ENCODE measurements around the gene PRPF6.
A peak's percentile ranks its signal among the peaks of the same experiment; 100 is the strongest.

PRPF6 gene, protein sequence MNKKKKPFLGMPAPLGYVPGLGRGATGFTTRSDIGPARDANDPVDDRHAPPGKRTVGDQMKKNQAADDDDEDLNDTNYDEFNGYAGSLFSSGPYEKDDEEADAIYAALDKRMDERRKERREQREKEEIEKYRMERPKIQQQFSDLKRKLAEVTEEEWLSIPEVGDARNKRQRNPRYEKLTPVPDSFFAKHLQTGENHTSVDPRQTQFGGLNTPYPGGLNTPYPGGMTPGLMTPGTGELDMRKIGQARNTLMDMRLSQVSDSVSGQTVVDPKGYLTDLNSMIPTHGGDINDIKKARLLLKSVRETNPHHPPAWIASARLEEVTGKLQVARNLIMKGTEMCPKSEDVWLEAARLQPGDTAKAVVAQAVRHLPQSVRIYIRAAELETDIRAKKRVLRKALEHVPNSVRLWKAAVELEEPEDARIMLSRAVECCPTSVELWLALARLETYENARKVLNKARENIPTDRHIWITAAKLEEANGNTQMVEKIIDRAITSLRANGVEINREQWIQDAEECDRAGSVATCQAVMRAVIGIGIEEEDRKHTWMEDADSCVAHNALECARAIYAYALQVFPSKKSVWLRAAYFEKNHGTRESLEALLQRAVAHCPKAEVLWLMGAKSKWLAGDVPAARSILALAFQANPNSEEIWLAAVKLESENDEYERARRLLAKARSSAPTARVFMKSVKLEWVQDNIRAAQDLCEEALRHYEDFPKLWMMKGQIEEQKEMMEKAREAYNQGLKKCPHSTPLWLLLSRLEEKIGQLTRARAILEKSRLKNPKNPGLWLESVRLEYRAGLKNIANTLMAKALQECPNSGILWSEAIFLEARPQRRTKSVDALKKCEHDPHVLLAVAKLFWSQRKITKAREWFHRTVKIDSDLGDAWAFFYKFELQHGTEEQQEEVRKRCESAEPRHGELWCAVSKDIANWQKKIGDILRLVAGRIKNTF

DNA sequence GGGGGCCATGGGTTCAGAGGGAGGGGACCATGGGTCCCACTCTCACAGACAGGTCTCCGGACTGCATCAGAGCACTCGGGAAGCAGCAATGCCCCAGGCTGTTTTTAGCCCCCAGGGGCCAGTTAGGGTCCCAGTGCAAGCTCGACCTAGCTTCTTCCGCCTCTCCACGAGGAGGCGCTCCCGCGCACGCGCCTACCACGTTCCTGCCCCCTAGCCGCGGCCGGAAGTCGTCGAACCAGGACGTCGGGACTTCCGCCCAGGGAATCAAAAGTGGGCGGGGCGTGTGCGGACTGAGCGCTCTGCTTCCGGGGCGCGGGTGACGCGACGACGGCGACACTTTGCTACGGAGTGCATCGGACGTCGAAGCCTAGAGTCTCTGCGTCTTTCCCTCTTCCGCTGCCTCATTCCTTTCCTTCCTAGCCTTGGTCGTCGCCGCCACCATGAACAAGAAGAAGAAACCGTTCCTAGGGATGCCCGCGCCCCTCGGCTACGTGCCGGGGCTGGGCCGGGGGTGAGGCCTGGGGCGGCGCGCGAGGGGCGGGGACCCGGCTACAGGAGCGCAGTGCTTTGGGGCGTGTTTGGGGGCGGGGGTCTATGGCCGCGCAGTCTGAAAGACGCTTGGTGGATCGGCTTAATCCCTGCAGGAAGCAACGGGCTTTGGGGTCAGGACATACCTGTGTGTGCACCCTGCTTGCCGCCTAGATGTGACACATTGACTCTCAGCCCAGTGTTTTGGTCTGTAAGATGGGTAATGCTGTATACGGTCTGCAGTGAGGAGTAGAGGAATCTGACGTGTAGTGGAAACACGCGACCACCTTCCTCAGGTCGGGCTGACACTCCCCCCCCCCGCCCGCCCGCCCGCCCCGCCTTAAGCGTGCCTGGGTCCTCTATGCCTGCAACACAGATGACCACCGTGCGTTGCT is at the start of gene PRPF6:
Gene PRPF6, plus strand, starts transcription at position 327 of the 923 bp plus-strand sequence. Its CDS starts 114 bp downstream, at position 441.
- DNase-seq (ENCODE audit: low spot score) = peak; percentile 98

DNA sequence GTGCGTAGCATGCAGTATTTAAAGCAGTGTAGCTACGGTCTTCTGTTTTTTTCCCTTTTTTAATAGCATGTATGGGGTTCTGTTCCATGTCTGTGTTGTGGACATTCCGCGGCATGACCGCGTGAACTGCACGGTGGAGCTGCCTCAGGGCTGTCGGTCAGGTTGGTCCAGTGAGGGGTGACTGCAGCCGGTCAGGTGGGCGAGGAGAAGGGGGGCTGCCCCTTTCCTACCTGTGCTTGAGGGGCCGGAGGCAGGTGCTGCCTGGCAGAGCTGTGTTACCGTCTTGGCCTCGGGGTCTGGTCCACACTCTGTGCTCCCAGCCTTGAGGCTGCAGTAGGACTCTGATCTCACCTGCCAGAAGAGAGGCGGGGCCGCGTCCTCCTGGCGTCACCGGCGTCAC is 49.2 kb upstream of the PRPF6 start:
- DNase-seq (ENCODE audit: low spot score) = no peak

DNA sequence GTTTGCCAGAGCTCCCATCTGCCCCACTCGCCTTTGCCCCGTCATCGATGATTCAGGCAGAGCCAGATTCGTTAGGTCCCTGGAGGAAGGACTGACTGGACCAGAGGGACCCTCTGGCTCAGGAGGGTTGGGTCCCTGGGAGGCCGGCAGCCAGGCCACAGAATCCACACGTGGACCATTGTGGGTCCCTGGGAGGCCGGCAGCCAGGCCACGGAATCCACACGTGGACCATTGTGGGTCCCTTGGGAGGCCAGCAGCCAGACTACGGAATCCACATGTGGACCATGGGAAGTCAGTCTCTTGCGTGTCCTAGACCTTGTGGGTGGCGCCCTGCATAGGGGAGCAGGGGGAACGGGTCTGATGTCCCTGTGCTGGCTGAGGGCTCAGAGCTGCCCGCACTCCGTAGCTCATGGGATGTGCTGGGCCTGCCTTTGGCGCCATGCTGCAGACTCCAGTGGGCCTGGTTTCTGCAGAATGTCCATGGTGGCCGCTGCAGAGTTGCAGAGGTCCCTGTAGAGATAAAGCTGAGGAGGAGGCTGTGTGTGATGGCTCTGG is 48.2 kb upstream of the PRPF6 start:
- DNase-seq (ENCODE audit: low spot score) = no peak

DNA sequence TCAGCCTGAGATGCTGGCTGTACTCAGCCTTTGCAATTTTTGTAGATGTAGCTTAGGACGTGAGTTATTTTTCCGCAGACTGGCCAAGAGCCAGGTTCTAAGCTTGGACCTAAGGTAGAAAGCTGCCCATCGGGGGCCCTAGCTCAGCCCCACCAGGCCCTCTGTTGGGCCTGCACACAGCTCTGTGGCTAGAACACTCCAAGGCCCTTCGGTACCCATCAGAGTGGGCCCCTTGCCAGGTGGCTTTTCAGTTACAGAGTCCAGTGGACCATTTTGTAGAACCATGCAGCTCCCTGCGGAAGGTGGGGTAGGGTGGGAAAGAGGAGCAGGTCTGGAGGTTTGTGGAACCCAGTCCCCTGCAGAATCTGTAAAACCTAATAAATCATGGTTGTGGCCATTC is 47.3 kb upstream of the PRPF6 start:
- DNase-seq (ENCODE audit: low spot score) = no peak

DNA sequence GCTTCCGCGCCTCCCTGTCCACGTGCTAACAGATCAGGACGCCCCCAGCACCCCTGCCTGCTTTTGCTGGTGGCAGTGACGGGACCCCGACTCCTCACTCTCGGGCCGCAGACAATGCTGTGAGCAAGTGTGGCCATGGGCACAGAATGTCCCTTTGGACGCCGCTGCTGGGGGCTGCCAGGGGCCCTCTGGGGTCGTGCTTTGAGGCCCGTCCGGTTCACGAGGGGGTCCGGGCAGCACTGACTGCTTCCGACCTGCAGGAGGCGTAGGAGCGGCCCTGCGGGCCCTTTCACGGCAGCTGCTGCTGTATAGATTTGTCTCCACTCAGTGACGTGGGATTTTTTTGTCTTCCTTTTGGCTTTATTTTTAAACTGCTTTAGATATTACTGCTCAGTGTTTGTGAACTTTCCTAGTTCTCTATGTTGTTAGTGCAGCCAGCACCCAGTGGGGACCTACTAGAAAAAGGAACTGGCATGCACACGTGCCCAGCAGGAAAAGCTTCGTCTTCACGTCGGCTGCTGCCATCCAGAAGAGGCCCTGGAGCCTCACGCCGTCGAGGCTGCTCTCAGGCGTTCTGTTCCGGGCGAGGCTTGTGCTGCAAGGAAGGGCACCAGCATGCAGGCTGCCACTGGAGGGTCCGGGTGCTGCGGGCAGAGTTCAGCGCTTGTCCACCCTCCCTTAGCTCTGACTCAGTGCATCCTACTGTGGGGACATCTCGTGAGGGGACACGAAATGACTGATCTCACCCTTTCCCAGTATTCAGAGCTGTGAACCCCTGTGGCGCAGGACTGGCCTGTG is 46.5 kb upstream of the PRPF6 start:
- DNase-seq (ENCODE audit: low spot score) = peak; percentile 78

DNA sequence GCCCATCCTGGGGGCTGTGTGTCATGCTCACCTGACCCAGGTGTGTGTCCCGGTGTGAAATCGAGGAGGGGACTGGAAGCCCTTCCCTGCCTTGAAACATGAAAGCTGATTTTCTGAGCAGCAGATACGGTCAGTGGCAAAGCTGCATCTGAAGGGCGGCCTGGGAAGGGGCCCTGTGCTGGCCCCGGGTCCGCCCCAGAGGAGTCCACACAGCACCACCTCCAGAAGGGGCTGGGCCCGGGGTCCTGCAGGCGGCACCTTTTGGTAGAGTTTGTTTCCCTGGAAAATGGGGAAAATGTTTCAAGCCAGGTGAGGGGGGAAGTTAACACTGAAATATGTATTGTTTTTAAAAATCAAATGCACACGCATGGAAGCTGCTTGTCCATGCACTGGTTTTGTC is 45.5 kb upstream of the PRPF6 start:
- no peak for DNase-seq (ENCODE audit: low spot score)

DNA sequence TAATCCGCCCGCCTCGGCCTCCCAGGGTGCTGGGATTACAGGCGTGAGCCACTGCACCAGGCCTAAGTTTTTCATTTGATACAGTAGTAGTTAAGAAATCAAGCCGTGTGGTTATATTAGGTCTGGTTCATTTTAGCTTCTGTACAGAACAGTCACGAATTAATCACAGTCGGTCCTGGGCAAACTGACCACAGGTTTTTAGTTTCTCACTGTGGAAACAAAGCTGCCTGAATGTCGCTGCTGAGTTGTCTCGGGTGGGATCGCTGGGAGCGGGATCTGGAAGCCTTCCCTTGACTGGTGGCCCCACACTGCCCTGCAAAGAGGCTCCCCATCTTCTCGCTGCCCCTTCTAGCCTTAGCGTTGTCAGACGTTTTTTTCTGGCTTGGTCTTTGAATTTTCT is 43.3 kb upstream of the PRPF6 start:
- no peak for DNase-seq (ENCODE audit: low spot score)

DNA sequence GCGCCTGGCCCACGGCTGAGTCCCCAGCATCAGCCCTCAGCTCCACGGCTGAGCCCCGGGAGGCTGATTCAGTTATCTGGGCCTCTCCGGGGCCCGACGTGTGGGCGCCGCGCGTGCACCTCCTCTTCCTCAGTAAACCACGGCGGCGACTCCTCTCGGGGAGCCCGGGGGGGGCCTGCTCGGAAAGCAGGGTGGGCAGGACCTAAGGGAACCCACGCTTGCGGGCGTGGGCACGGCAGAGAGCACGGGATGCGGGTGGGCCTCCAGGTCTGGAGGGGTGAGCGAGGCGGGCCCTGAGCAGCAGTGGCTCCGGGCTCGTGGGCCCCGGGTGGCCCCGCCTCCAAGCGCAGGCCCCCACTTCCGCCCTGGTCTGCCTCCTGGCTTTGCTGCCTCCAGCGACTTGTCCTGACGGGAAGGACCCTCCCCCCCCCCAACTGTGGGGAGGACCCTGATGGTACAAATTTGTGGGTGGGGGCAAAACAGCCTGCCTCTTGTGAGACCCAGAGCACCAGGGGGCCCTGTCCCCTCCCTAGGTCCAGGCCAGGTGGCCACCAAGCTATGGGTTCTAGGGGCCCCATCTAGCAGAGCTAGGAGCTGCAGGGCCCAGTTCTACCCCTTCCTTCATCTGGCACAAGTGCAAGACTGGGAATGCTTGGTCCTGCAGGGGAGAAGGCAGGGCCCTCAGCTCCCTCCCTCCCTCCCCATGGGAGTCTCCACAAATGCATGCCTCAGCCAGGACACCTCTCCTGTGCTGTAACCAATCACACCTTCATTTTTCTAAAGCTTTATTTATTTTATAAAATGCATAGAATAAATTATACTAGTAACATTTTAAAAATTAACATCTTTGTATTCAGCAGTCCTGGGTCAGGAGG is 41.6 kb upstream of the PRPF6 start:
- no peak for DNase-seq (ENCODE audit: low spot score)

DNA sequence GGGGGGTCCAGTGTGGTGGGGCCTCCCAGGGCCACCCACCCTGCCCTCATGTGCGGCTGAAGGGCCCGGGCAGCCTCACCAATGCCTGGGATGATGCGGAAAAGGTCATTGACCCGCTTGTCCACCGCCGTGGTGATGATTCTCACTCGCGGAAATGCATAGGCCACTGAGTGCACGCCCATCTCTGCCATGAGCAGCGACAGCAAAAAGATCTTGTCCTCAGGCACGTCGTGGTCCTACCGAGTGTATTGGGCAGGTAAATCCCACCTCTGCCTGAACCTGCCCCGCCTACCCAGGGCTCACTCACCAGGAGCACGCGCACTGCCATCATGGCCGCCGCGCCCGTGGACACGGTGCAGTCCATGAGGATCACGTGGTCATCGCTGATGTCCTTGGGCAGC is 40.9 kb upstream of the PRPF6 start:
- no peak for DNase-seq (ENCODE audit: low spot score)

DNA sequence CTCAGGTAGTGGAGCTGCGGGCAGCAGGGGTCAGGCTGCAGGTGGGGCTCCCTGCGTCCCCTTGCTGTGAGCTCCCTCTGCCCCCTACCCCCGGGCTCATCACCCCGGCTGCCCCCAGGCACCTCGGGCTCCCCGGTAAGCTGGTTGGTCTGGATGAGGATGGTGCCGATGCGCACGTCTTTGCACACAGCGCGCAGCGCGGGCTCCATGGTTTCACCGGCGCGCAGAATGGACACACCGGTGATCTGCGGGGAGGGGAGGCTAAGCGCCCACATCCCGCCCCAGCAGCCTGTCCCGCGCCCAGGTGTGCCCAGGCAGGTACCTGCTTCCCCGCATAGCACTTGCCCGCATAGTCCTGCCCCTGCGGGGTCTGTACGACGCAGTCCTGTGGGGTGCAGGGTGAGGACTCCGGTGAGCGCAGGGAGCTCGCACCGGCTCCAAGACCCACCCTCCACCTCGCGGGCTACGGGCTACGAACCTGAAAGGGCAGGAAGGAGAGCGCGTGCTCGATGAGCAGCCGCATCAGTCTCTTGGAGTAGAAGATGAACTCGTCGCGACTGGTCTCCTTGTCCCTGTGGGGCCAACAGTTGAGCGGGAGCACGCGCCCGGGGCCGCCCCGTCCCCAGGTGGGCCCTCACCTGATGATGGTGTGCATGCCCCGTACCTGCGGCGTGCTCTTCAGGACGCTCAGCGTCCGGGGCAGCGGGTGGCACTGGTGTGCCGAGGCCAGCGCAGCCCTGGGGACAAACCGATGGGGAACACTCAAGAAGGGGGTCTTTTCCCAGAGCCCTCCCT is 40.3 kb upstream of the PRPF6 start:
- DNase-seq (ENCODE audit: low spot score) = no peak

DNA sequence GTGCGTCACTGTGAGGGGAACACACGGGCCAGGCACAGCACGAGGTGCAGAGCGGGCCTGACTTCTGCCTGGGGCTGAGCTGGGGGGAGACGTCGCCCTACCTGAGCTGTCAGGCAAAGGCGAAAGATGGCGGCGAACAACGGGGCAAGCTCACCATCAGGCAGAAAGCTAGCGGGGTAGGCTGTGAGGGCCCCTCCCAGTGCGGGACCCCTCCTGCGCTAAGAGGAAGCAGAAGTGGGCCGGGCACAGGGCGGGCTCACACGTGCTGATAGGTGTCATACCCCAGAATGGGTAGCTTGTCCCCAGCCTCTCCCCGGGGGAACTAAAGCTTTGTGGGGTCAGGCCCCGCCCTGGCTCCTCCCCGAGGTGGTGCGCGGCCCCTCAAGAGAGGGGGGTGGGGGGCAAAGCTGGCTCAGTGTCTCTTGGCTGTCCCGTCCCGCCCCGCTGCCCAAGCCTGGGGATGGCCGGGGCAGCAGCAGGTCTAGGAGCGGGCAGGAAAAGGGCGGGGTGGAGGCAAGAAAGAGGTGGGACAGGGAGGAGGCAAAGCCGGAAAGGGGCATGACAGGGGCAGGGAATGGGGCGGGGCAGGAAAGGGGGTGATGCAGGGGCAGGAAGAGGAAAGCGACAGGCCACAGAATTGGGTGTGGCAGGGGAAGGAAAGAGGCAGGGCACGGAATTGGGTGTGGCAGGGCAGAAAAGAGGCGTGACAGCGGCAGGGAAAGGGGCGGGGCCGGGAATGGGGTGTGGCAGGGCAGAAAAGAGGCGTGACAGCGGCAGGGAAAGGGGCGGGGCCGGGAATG is 39.5 kb upstream of the PRPF6 start:
- DNase-seq (ENCODE audit: low spot score) = no peak

DNA sequence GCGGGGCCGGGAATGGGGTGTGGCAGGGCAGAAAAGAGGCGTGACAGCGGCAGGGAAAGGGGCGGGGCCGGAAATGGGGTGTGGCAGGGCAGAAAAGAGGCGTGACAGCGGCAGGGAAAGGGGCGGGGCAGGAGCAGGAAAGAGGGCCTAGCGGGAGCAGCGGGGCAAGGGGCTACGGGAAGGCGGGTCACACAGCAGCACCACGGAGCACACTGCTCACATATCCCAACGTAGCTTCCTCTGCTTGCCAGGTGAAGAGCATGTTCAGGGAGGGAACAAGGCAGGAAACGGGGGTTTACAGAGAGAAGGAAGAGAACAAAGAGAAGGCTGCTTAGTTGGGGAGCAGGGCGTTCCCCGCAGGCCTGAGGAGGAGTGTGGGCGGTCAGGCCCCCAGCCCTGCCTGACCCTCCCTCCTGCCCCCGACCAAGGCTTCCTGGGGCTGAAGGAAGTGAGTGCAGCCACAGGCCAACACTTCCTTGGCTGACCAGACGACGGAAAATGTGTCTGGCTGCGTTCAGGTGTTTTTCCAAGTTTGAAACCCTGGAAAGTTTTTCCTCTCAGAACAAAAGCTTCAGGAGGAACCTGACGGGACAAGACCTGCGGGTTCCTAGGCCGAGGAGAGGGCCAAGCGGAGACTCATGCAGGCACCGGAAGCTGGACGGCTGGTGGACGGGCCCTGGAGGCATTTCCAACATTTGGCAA is 38.5 kb upstream of the PRPF6 start:
- DNase-seq (ENCODE audit: low spot score) = peak; percentile 77

DNA sequence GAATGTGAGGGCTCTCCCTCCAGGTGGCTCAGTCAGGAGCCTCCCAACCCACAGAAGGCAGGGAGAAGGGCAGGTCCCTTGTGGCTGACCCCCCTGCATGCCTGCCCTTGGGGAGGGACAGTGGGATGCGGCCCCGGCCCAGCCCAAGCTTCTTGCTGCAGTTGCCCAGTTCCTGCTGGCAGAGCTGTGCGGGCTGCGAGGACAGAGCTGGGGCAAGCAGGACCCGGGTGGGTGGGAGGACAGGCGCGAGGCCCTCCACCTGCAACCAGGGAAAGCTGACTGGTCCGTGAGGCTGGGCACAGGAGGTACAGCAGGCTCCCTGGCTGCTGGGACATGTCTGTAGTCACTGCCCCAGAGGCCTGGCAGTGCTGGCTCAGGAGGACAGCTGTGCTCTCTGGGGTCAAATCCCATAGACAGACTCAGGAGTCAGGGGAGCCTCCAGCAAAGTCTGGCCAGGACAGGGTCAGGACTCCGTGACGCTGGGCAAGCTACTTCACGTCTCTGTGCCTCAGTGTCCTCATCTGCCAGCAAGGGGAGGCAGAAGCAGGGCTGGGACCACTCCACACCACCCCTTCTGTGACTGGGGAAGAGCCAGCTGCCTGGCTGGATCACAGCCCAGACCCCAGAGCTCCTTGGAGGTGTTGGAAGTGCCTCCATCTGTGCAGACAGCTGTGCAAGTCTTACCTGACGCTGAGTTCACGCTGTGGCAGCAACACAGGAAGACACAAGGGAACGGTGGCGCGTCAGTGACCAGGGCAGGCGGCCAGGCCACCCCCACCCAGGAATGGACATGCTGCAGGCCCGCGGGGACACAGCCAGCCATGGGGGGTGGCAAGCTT is 37.7 kb upstream of the PRPF6 start:
- peak; percentile 69 for DNase-seq (ENCODE audit: low spot score)

DNA sequence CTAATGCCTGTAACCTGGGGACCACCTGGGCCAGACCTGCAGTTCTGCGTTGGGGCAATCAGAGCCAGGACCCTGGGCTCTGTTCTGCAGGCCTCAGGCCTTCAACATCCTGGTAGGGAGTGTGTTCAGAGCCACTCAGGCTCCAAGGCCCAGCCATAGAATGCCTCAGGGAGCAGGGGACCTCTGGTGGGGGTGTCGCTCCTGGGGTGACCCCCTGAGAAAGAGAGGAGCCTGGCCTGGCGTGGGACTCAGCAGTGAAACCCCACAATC is 37.2 kb upstream of the PRPF6 start:
- DNase-seq (ENCODE audit: low spot score) = no peak

DNA sequence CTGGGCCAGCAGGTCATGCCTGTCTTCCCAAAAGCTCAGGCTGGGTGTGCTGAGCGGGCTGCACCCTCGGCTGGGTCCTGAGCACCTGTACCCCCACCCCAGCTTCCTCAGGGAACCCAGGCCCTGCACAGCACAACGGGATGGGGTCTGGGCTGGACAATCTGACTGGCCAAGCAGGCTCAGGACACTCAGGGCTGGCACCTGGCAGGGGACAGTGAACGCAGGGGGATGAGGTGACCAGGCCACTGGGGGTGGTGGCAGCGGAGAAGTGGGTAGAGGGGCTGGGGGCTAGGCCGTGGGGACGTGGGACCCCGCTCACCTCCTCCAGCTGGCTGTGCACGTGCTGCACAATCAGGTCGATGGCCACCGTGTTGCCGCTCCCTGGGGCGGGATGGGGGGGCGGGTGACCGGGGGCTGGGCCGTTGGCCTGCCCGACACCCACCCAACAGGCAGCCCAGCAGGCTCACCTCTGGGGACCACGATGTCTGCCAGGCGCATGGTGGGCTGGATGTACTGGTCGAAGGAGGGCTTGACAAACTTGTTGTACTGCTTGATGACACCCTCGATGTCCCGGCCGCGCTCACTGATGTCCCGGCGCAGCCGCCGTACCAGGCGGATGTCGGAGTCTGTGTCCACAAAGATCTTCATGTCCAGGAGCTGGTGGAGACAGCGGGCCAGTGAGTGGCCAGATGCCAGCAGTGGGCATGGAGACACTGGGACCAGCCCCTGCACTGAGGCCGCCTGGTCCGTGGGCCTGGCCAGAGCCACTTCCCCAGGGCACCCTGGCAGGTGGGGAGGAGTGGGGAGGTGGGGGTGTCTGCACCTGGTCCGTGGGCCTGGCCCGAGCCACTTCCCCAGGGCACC is 36.6 kb upstream of the PRPF6 start:
- DNase-seq (ENCODE audit: low spot score) = no peak
